IMR-90 (cell line): ENCODE measurements around the gene ANKRD55. TPM values are rescaled to one million over a fixed set of nuclear protein-coding genes. Genes with fewer than 3 reads are reported as not detected.

Experiments
- ATAC-seq: fragments of 200-7000 bp; cut with Tn5 transposase; 2 replicates; pipeline ENCODE4 v1.9.1; 2020; ENCODE audit warnings: low read depth, mild to moderate bottlenecking, moderate library complexity
- BruUV-seq: library from RNA; stranded (reverse); fragments of 400-500 nt; replicated peaks from 2 replicates; lab custom pipeline; 2021; lab: Mats Ljungman, UMichigan
- CTCF ChIA-PET: fragments of 300-600 bp; formaldehyde crosslinking; extraction: SDS; loops from one replicate; lab custom pipeline; 2021; ENCODE audit warnings: antibody characterized with exemption; lab: Yijun Ruan, JAX
- POLR2A ChIA-PET: fragments of 300-600 bp; sonication (Branson Sonifier 250); formaldehyde crosslinking; loops from one replicate; lab custom pipeline; 2022; ENCODE audit warnings: antibody characterized with exemption; ENCODE audit not compliant: unreplicated experiment; lab: Charles Lee
- DNase-seq: peaks from one replicate; pipeline ENCODE4 v3.0.0; 2013
- H2AFZ ChIP-seq: replicated peaks from 2 replicates; pipeline ENCODE3; 2013; ENCODE audit warnings: low read length, mild to moderate bottlenecking; ENCODE audit not compliant: poor library complexity
- H2AK5ac ChIP-seq: 2 replicates; pipeline ENCODE4 v1.6.1; 2013; ENCODE audit warnings: low read depth, low read length, inconsistent platforms
- H2AK9ac ChIP-seq: replicated peaks from 2 replicates; pipeline ENCODE3; 2013; ENCODE audit warnings: mild to moderate bottlenecking, low read depth, low read length, moderate library complexity; ENCODE audit not compliant: poor library complexity
- H2BK120ac ChIP-seq: 2 replicates; pipeline ENCODE4 v1.6.1; 2013; ENCODE audit warnings: low read depth, low read length, inconsistent platforms
- H2BK15ac ChIP-seq: 3 replicates; pipeline ENCODE4 v1.6.1; 2013; ENCODE audit warnings: low read depth, low read length, inconsistent platforms
- H2BK20ac ChIP-seq: 2 replicates; pipeline ENCODE4 v1.6.1; 2013; ENCODE audit warnings: low read depth, mild to moderate bottlenecking, inconsistent platforms, low read length, moderate library complexity
- H2BK5ac ChIP-seq: 2 replicates; pipeline ENCODE4 v1.6.1; 2013; ENCODE audit warnings: mild to moderate bottlenecking, low read depth, low read length, inconsistent platforms; ENCODE audit not compliant: poor library complexity, severe bottlenecking
- H3K14ac ChIP-seq: replicated peaks from 2 replicates; pipeline ENCODE4 v1.6.1; 2013; ENCODE audit warnings: low read depth, low read length, inconsistent platforms
- H3K18ac ChIP-seq: 2 replicates; pipeline ENCODE4 v1.6.1; 2013; ENCODE audit warnings: low read depth, low read length, control low read depth
- H3K23ac ChIP-seq: 2 replicates; pipeline ENCODE4 v1.6.1; 2013; ENCODE audit warnings: low read depth, low read length, inconsistent platforms
- H3K27ac ChIP-seq: 2 replicates; pipeline ENCODE4 v1.5.1; 2013; ENCODE audit warnings: mild to moderate bottlenecking, control low read depth, low read length; ENCODE audit not compliant: insufficient read depth
- H3K27me3 ChIP-seq: 2 replicates; pipeline ENCODE4 v1.6.1; 2013; ENCODE audit warnings: low read length; ENCODE audit not compliant: control insufficient read depth, insufficient read depth
- H3K36me3 ChIP-seq: 2 replicates; pipeline ENCODE4 v1.6.1; 2013; ENCODE audit warnings: low read length, mixed read lengths; ENCODE audit not compliant: control insufficient read depth, insufficient read depth
- H3K4ac ChIP-seq: 2 replicates; pipeline ENCODE4 v1.6.1; 2013; ENCODE audit warnings: low read depth, low read length, inconsistent platforms
- H3K4me1 ChIP-seq: 2 replicates; pipeline ENCODE4 v1.6.1; 2013; ENCODE audit warnings: low read length, mixed read lengths; ENCODE audit not compliant: control insufficient read depth, insufficient read depth
- H3K4me2 ChIP-seq: 2 replicates; pipeline ENCODE4 v1.6.1; 2013; ENCODE audit warnings: low read depth, mild to moderate bottlenecking, control low read depth, low read length, moderate library complexity
- H3K4me3 ChIP-seq: 2 replicates; pipeline ENCODE4 v1.5.1; 2013; ENCODE audit warnings: low read depth, mild to moderate bottlenecking, control low read depth, low read length, moderate library complexity; ENCODE audit not compliant: insufficient read depth
- H3K56ac ChIP-seq: 2 replicates; pipeline ENCODE4 v1.6.1; 2013; ENCODE audit warnings: low read length, inconsistent platforms; ENCODE audit not compliant: insufficient read depth; ENCODE audit errors: extremely low read depth
- H3K79me1 ChIP-seq, 2 experiments: 2 replicates each; pipeline ENCODE4 v1.6.1; 2013; ENCODE audit warnings: low read length in 2 of 2, inconsistent platforms in 1 of 2, low read depth in 1 of 2
- H3K9ac ChIP-seq: 2 replicates; pipeline ENCODE4 v1.6.1; 2013; ENCODE audit warnings: low read depth, low read length, control low read depth
- H3K9me1 ChIP-seq: 2 replicates; pipeline ENCODE4 v1.6.1; 2013; ENCODE audit warnings: low read length, inconsistent platforms; ENCODE audit not compliant: insufficient read depth
- H3K9me3 ChIP-seq: 2 replicates; pipeline ENCODE4 v1.6.1; 2013; ENCODE audit warnings: low read length; ENCODE audit not compliant: control insufficient read depth, insufficient read depth
- H4K20me1 ChIP-seq: 2 replicates; pipeline ENCODE4 v1.6.1; 2013; ENCODE audit warnings: low read length, inconsistent platforms; ENCODE audit not compliant: insufficient read depth
- H4K5ac ChIP-seq: 2 replicates; pipeline ENCODE4 v1.6.1; 2013; ENCODE audit warnings: mild to moderate bottlenecking, low read depth, low read length, control low read depth
- H4K8ac ChIP-seq, 2 experiments: 2 replicates each; pipeline ENCODE4 v1.6.1; 2013; ENCODE audit warnings: low read depth in 2 of 2, low read length in 2 of 2, control low read depth in 1 of 2, inconsistent platforms in 1 of 2
- H4K91ac ChIP-seq: 2 replicates; pipeline ENCODE4 v1.6.1; 2013; ENCODE audit warnings: low read depth, low read length, inconsistent platforms; ENCODE audit not compliant: insufficient read depth
- BHLHE40 ChIP-seq: fragments of 150-350 bp; IDR thresholded peaks from 2 replicates; pipeline ENCODE4 v1.6.1; 2016; ENCODE audit warnings: mild to moderate bottlenecking, low read depth, low read length
- CHD1 ChIP-seq: IDR thresholded peaks from 2 replicates; pipeline ENCODE4 v1.6.1; 2012; ENCODE audit warnings: low read depth, low read length, improper control_type of control experiment
- CTCF ChIP-seq: conservative IDR thresholded peaks from 2 replicates; pipeline ENCODE4 v1.5.1; 2012; ENCODE audit warnings: mild to moderate bottlenecking, low read depth, low read length, improper control_type of control experiment
- MXI1 ChIP-seq: IDR thresholded peaks from 2 replicates; pipeline ENCODE4 v1.6.1; 2012; ENCODE audit warnings: low read depth, mild to moderate bottlenecking, low read length, moderate library complexity, borderline replicate concordance
- NFE2L2 ChIP-seq: fragments of 150-350 bp; IDR thresholded peaks from 2 replicates; pipeline ENCODE4 v1.6.1; 2016; ENCODE audit warnings: low read depth, mild to moderate bottlenecking, low read length
- RAD21 ChIP-seq: IDR thresholded peaks from 2 replicates; pipeline ENCODE4 v1.6.1; 2012; ENCODE audit warnings: low read length, improper control_type of control experiment
- RCOR1 ChIP-seq: IDR thresholded peaks from 2 replicates; pipeline ENCODE4 v1.6.1; 2012; ENCODE audit warnings: mild to moderate bottlenecking, low read length, improper control_type of control experiment; ENCODE audit not compliant: insufficient replicate concordance
- RFX5 ChIP-seq: IDR thresholded peaks from 2 replicates; pipeline ENCODE4 v1.8.0; 2012; ENCODE audit warnings: low read depth, mild to moderate bottlenecking, low read length, moderate library complexity
- SMC3 ChIP-seq: fragments of 150-350 bp; IDR thresholded peaks from 2 replicates; pipeline ENCODE4 v1.6.1; 2016; ENCODE audit warnings: low read depth, mild to moderate bottlenecking, antibody characterized with exemption, low read length, moderate library complexity
- USF2 ChIP-seq: fragments of 150-350 bp; IDR thresholded peaks from 2 replicates; pipeline ENCODE4 v1.6.1; 2017; ENCODE audit warnings: mild to moderate bottlenecking, antibody characterized with exemption, low read length, low read depth
- WGBS, 2 experiments: methylation state at CpG; one replicate each; pipeline versions ENCODE4 v1.1.5 to v1.1.7; 2013; ENCODE audit warnings: missing lambda C conversion rate in 2 of 2; ENCODE audit not compliant: insufficient read length in 1 of 2; ENCODE audit errors: extremely low coverage in 2 of 2; 5-methylcytosine and 5-hydroxymethylcytosine counted together
- dilution Hi-C: fragments of 300-500 bp; cut with HindIII; formaldehyde crosslinking; loops from one replicate; pipeline ENCODE4 v1.14.3; 2018; ENCODE audit warnings: low sequenced_read_pairs; ENCODE audit not compliant: unreplicated experiment
- in situ Hi-C: fragments of 300-500 bp; cut with MboI; formaldehyde crosslinking; loops from 3 replicates; pipeline ENCODE4 v1.14.3; 2019; ENCODE audit warnings: low sequenced_read_pairs, inconsistent platforms, mixed read lengths
- intact Hi-C: fragments of 100-400 bp; cut with micrococcal nuclease; formaldehyde crosslinking; loops from 2 replicates; pipeline ENCODE4 v1.10.0; 2022
- polyA plus RNA-seq, 3 experiments: library from polyadenylated mRNA; depleted of rRNA; stranded (reverse); fragments of >200 nt; gene quantifications; 2 replicates each; pipeline ENCODE4 v1.2.3, GENCODE V29; 2012; ENCODE audit warnings: low replicate concordance in 1 of 3
- total RNA-seq: library from RNA; depleted of rRNA; stranded (reverse); fragments of >200 nt; gene quantifications from 2 replicates; pipeline ENCODE4 v1.2.3, GENCODE V29; 2012

The ANKRD55 gene
- total and polyA plus RNA-seq, 2 of the 4 experiments (the other 2 are of a cell fraction) = not detected

- no peak overlapping the region for H2BK120ac ChIP-seq
- H3K4ac ChIP-seq = no peak overlapping the region
- H4K20me1 ChIP-seq = no peaks in the 10 kb centered on the region
- DNase-seq (no peak), ATAC-seq (no peak)
- no TSS peak for BruUV-seq
- H3K23ac ChIP-seq = no peak overlapping the region
- no peaks in the 10 kb centered on the region for H3K79me1 ChIP-seq
- H4K5ac ChIP-seq = no peak overlapping the region
- no peak overlapping the region for H2AK5ac ChIP-seq
- H2BK20ac ChIP-seq = no peak overlapping the region
- no peak overlapping the region for H3K4me2 ChIP-seq
- in situ Hi-C loops (no loop called here), dilution Hi-C loops (no loop called here), intact Hi-C loops (no loop called here)
- H4K8ac ChIP-seq = no peak overlapping the region
- H3K9ac ChIP-seq = no peak overlapping the region
- H4K91ac ChIP-seq = no peak overlapping the region
- no peak overlapping the region for H2BK5ac ChIP-seq
- no peak overlapping the region for H3K27ac ChIP-seq
- H3K4me3 ChIP-seq = no peak overlapping the region
- no peaks in the 10 kb centered on the region for H3K27me3 ChIP-seq
- H3K36me3 ChIP-seq = no peaks in the 10 kb centered on the region
- no CpG with 5 or more reads among the region's 3 CpGs for WGBS, 2 experiments
- peaks cover 2% of the 10 kb centered on the region for H3K9me3 ChIP-seq
- H2AK9ac ChIP-seq = no peak overlapping the region
- H3K9me1 ChIP-seq = no peaks in the 10 kb centered on the region; the same call in 1 of the 2 replicates
- H3K14ac ChIP-seq = no peak overlapping the region
- H3K4me1 ChIP-seq = peaks cover 4% of the 10 kb centered on the region; the same call in 1 of the 2 replicates
- no peak overlapping the region for H2AFZ ChIP-seq
- H3K18ac ChIP-seq = no peak overlapping the region
- H3K56ac ChIP-seq = no peak overlapping the region
- ChIA-PET POLR2A (no interaction called here), CTCF (no interaction called here)
- peak overlapping the region; percentile 52; the same call in 1 of the 3 replicates for H2BK15ac ChIP-seq
- TF ChIP-seq USF2 = no peak
- TF ChIP-seq NFE2L2 = no peak
- no peak for TF ChIP-seq BHLHE40
- no peak for TF ChIP-seq SMC3
- TF ChIP-seq CTCF = no peak
- TF ChIP-seq CHD1 = no peak
- no peak for TF ChIP-seq MXI1
- TF ChIP-seq RCOR1 = no peak
- TF ChIP-seq RAD21 = no peak
- TF ChIP-seq RFX5 = no peak
Observed at GRCh38 chr5:56097055-56097454, 136.1 kb downstream of the ANKRD55 start.
